H1 (cell line): ENCODE results near the gene ACSL3. TPM values are rescaled to one million over a fixed set of nuclear protein-coding genes. Genes with fewer than 3 reads are reported as not detected.

Source experiments
- POLR2AphosphoS5 ChIP-seq: IDR thresholded peaks from 2 replicates; pipeline ENCODE4 v1.6.1; 2011; ENCODE audit warnings: low read depth, low read length
- TAF7 ChIP-seq: optimal IDR thresholded peaks from 2 replicates; pipeline ENCODE3; 2011; ENCODE audit warnings: low read depth, mild to moderate bottlenecking, inconsistent platforms, low read length, moderate library complexity, borderline replicate concordance
- TBP ChIP-seq: IDR thresholded peaks from 2 replicates; pipeline ENCODE4 v1.6.1; 2011; ENCODE audit warnings: low read depth, low read length, improper control_type of control experiment
- ZNF274 ChIP-seq: IDR thresholded peaks from 2 replicates; pipeline ENCODE4 v1.7.0; 2012; ENCODE audit warnings: low read length, borderline replicate concordance; ENCODE audit errors: extremely low read depth
- polyA plus RNA-seq, 7 experiments: library from polyadenylated mRNA; depleted of rRNA in 3 of 7; stranded (reverse) in 5 of 7; unstranded in 2 of 7; fragments of >200 nt in 5 of 7; fragments of 200-250 nt in 2 of 7; gene quantifications; 1 replicate in 5 of 7; 2 replicates in 1 of 7; 4 replicates in 1 of 7; pipeline versions ENCODE4 v1.2.1 to v1.2.3, GENCODE V29; 2011 to 2013; ENCODE audit warnings: missing spikeins in 2 of 7, mixed read lengths in 2 of 7
- total RNA-seq: library from RNA; stranded (reverse); fragmentation: NEBNext Ultra II Directional; extraction: Animal tissue kit (Norgen Biotek cat#: 25700); gene quantifications from 2 replicates; pipeline ENCODE4 v1.2.1, GENCODE V29; 2021

The ACSL3 gene
- total and polyA plus RNA-seq, 2 of the 8 experiments (the other 6 are each of a cell fraction or from before 2014, with no cell fraction given), result 37.5 to 98.1 TPM

- TF ChIP-seq ZNF274 (no peak), TBP (no peak), TAF7 (no peak), POLR2AphosphoS5 (no peak)
Measured at GRCh38 chr2:222926915-222927314, 66.1 kb downstream of the ACSL3 start (continued).
